ENCODE data around the gene OBP2B.

The OBP2B gene

DNA sequence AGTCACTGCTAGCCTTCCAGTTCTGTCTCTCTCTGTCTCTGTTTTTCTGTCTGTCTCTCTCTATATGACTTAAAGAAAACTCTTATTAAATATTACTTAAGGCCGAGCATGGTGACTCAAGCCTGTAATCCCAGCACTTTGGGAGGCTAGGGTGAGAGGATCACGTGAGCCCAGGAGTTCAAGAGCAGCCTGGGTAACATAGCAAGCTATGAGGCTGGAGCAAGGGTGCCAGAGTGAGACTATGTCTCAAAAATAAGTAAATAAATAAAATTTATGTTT, 43.7 kb downstream of the OBP2B start:
- DNase-seq, result no peak

DNA sequence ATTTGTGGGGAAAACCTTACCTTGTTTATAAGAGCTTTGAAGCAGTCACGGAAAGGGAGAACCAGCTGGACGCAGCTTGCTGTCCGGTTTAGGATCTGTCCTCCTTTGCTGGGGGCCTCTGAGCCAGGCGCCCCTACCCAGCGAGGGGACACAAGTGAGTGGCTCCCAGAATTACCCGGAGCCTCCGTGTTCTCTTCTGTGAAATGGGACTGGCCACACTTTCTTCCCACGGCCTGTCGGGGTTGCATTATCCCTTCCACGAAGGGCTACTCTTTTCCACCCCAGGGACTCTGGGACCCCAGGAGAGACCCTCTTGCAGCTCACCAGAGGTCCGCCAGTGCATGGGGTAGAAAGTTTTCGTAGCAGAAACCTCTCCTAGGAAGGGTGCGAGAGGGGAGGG, 44.9 kb downstream of the OBP2B start:
- DNase-seq, result no peak

DNA sequence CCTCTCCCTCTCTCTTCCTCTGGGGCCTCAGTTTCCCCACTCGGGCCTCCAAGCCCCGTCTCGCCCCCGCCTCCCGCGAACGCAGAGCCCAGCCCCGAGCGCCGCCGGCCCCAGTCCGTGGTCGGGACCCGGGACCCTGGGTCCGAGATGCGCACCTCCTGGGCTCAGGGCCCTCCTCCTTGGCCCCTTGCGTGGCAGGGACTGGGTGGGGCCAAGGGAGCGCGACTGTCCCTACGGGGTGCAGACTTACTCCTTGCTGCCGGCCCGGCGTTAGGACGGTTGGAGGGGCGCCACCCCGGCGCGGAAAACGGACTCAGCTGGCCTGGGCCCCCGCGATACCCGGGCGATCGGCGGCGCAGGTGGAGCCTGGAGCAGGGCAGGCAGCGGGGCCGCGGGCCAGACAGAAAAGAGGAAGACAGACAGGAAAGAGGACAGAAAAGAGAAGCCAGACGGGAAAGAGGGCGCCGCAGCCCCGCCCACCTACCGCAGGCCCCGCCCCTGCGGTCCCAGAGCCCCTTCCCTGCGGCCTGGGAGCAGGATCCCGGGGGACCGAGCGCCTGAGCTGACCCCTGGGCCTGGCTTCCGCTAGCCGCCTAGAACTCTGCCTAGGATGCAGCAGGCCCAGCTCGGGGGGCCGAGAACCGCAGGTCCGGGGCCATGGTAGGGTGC, 45.4 kb downstream of the OBP2B start, which contains the start of gene GBGT1:
Gene GBGT1 (minus strand): TSS at position 411 of the 669 bp plus-strand sequence. CDS start 1,502 bp downstream, outside the sequence.
- peak; percentile 88 for DNase-seq

DNA sequence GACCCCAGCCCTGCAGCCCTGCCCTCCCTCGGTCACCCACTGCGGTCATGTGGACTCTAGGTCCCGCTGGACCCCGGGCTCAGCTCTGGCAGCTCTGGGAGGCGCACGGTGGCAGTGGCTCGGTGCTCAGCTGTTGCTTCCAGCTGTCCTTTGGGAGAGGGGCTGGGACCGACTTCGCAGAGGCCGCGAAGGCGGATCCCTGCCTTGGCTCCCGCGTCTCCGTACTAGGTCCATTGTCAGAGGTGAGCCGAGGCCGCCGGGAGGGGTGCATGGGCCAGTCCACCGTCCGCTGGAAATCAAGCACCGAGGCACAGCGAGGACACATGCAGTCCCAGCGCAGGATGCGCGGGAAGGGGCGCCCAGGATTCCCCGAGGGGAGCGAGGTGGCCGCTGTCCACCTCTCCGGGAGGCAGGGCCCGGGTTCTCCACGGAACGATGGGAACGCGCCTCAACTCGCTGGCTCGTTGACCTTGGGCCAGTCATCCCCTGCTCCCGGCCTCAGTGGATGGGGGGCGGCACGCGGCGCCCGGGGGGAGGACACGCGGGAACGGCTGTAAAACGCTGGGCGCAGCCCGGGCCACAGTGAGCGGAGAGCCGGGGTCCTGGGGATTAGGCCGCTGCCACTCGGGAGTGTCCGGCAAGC, 46.1 kb downstream of the OBP2B start:
- no peak for DNase-seq

DNA sequence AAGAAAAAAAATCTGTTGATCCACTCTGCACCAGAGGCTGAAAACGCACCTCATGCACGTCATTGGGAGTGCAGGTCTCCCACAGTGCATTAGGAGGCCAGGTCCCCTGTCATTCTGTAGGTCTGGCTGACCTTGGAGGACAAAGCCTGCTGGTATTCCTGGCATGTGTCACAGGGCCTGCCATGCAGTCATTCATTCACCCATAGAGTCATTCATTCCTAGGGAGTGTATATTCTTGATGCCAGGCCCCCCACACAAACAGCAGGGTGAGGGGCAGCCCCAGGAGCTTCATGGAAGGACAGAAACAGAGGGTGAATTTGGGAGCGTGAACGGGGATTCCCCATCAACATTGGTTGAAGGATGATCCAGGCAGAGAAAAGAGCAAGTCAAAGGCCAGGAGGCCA, 47.5 kb downstream of the OBP2B start:
- DNase-seq, result no peak

DNA sequence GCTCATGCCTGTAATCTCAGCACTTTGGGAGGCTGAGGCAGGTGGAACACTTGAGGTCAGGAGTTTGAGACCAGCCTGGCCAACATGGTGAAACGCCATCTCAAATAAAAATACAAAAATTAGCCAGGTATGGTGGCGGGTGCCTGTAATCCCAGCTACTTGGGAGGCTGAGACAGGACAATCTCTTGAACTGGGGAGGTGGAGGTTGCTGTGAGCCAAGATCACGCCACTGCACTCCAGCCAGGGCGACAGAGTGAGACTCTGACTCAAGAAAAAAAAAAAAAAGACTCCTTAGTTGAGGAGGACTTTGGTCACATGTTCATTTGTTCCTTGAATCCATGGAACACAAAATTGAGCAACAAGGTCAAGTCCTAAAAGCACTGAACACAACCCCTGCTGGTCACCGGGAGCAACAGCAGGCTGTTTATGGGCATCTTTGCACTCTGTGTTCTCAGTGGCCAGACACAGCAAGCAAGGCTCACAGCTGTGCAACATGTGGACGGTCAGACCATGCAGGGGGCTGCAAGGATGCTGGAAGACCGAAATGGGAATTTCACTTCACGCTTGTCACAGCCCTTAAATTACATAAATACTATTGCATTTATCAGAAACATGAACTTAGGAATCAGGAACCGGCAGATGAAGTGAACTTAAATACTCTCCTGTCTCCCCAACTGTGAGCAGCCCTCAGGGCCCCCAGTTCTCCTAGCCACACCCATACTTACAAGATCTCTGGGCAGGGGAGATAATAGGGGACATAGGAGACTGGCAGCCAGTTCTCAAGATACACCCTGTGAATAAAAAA, 48.1 kb downstream of the OBP2B start:
- peak; percentile 95 for DNase-seq

DNA sequence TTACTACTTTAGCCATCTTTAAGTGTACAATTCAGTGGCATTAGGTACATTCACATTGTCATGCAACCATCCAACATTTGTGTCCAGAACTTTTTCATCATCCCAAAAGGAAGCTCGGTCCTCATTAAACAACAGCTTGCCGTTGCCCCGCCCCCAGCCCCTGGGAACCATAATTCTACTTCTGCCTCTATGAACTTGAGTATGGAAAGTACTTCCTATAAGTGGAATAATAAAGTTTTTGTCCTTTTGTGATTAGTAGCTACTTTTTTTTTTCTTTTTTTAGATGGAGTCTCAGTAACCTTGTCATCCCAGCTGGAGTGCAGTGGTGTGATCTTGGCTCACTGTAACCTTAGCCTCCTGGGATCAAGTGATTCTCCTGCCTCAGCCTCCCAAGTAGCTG, 50.4 kb downstream of the OBP2B start:
- DNase-seq, result no peak

All from hematopoietic multipotent progenitor cell treated with erythropoietin and hydrocortisone succinate and interleukin-3 and kit ligand, for 4 days (in vitro differentiated cells).